Prostate gland (tissue), 2 donors: ENCODE data around the gene CLCF1. TPM values are rescaled to one million over a fixed set of nuclear protein-coding genes. Genes with fewer than 3 reads are reported as not detected.

Experiments used
- DNase-seq: peaks from one replicate; pipeline ENCODE4 v3.0.0-alpha.2; 2019; ENCODE audit warnings: low spot score
- H3K27ac ChIP-seq, 2 donors: fragments of 200-600 bp; sonication (generic); 2 replicates each; pipeline ENCODE4 v1.5.1; 2017 to 2019
- H3K27me3 ChIP-seq: fragments of 200-600 bp; sonication (generic); replicated peaks from 2 replicates; pipeline ENCODE4 v1.5.1; 2019; ENCODE audit not compliant: insufficient read depth
- H3K36me3 ChIP-seq, 2 donors: fragments of 200-600 bp; sonication (generic); 1 replicate in 1 of 2; 2 replicates in 1 of 2; pipeline versions ENCODE4 v1.5.1 to v1.8.1; 2017 to 2019
- H3K4me1 ChIP-seq: fragments of 200-600 bp; sonication (generic); replicated peaks from 2 replicates; pipeline ENCODE4 v1.5.1; 2019
- H3K4me3 ChIP-seq, 2 donors: fragments of 200-600 bp; sonication (generic); 2 replicates each; pipeline ENCODE4 v1.5.1; 2017 to 2019
- H3K9me3 ChIP-seq: fragments of 200-600 bp; sonication (generic); 2 replicates; pipeline ENCODE4 v1.5.1; 2017
- CTCF ChIP-seq, 4 experiments: fragments of 200-600 bp in 2 of 4; fragments of 450-650 bp in 2 of 4; sonication (generic) in 2 of 4; IDR thresholded peaks; 1 replicate in 3 of 4; 2 replicates in 1 of 4; pipeline ENCODE4 v1.5.1; 2016 to 2019; ENCODE audit warnings: antibody characterized with exemption in 4 of 4, mild to moderate bottlenecking in 2 of 4, moderate library complexity in 2 of 4
- POLR2A ChIP-seq: fragments of 450-650 bp; IDR thresholded peaks from one replicate; pipeline ENCODE4 v1.6.1; 2016; ENCODE audit warnings: antibody characterized with exemption, mild to moderate bottlenecking
- POLR2AphosphoS5 ChIP-seq: sonication (generic); formaldehyde crosslinking; IDR thresholded peaks from one replicate; pipeline ENCODE4 v1.6.1; 2017; ENCODE audit warnings: antibody characterized with exemption
- WGBS: methylation state at CpG from one replicate; pipeline ENCODE4 v1.1.5; 2018; 5-methylcytosine and 5-hydroxymethylcytosine counted together
- intact Hi-C: fragments of 100-400 bp; cut with DNase I; formaldehyde crosslinking; loops from one replicate; pipeline ENCODE4 v1.14.2; 2022
- total RNA-seq, 2 donors: library from RNA; depleted of rRNA; stranded (reverse); fragments of >200 nt; gene quantifications; one replicate each; pipeline ENCODE4 v1.1.0, GENCODE V29; 2016

CLCF1 gene
- 1 to 10 TPM; 2.5 to 2.6 TPM for total RNA-seq

GRCh38 chr11:67372993-67373647, at the start of gene CLCF1:
Gene CLCF1 (minus strand): TSS chr11:67373598. CDS start chr11:67373539, 59 bp downstream.
- under 1% methylated on average over 37 of the region's 76 CpGs for WGBS
- peak within 1 kb of the TSS; percentile 86 to 89 for H3K27ac ChIP-seq
- H3K4me3 ChIP-seq: peak within 1 kb of the TSS; percentile 70 to 81
- intact Hi-C loops: no loop called here
- no peaks in the 10 kb centered on the region for H3K9me3 ChIP-seq
- TF ChIP-seq CTCF (IDR thresholded peaks at IDR 0.05) (peak in 2 of 4 experiments; percentile 5 to 14), POLR2A (no peak)
- no peak for DNase-seq
- no peaks in the 10 kb centered on the region for H3K36me3 ChIP-seq
- no peaks in the 10 kb centered on the region for H3K27me3 ChIP-seq
- peaks cover 19% of the 10 kb centered on the region for H3K4me1 ChIP-seq

GRCh38 chr11:67422891-67423290, 49.5 kb upstream of the CLCF1 start:
- WGBS: 66% methylated on average over 6 of the region's 6 CpGs

GRCh38 chr11:67421430-67422031, 48.1 kb upstream of the CLCF1 start:
- Histone ChIP-seq H3K9me3 (no peaks in the 10 kb centered on the region), H3K36me3 (no peaks in the 10 kb centered on the region), H3K4me3 (peak overlapping the region; percentile 56 to 70), H3K27me3 (no peaks in the 10 kb centered on the region), H3K4me1 (peaks cover 9% of the 10 kb centered on the region), H3K27ac (peak overlapping the region; percentile 87 to 91)
- intact Hi-C loops: no loop called here
- TF ChIP-seq POLR2A (no peak), POLR2AphosphoS5 (no peak)
- WGBS: 73% methylated on average over 22 of the region's 22 CpGs
- no peak for DNase-seq

More at GRCh38 chr11:67422891-67423290, 49.5 kb upstream of the CLCF1 start:
- peaks cover 7% of the 10 kb centered on the region for H3K4me1 ChIP-seq
- H3K27ac ChIP-seq: no peak overlapping the region
- H3K36me3 ChIP-seq: no peaks in the 10 kb centered on the region
- no peaks in the 10 kb centered on the region for H3K27me3 ChIP-seq
- no peak overlapping the region for H3K4me3 ChIP-seq
- intact Hi-C loops: no loop called here
- TF ChIP-seq CTCF (IDR thresholded peaks at IDR 0.05): no peak
- no peak for TF ChIP-seq POLR2AphosphoS5
- no peak for TF ChIP-seq POLR2A
- DNase-seq: no peak
- no peaks in the 10 kb centered on the region for H3K9me3 ChIP-seq

- Histone ChIP-seq H3K27me3 (no peaks in the 10 kb centered on the region), H3K27ac (peak overlapping the region; percentile 87 to 91), H3K9me3 (no peaks in the 10 kb centered on the region), H3K4me3 (peak overlapping the region; percentile 56 to 70), H3K4me1 (peaks cover 11% of the 10 kb centered on the region), H3K36me3 (no peaks in the 10 kb centered on the region)
- WGBS: 2% methylated on average over 64 of the region's 97 CpGs
- peak; percentile 96 for DNase-seq
- TF ChIP-seq CTCF (IDR thresholded peaks at IDR 0.05) (peak in 2 of 4 experiments; percentile 34 to 40), POLR2A (peak; percentile 83), POLR2AphosphoS5 (peak; percentile 62)
- intact Hi-C loops: no loop called here
Observed at GRCh38 chr11:67420646-67421429, 47.4 kb upstream of the CLCF1 start.

- Histone ChIP-seq H3K4me1 (peaks cover 11% of the 10 kb centered on the region), H3K9me3 (no peaks in the 10 kb centered on the region), H3K27me3 (no peaks in the 10 kb centered on the region), H3K27ac (peak overlapping the region; percentile 87 to 91), H3K4me3 (peak overlapping the region; percentile 56 to 70), H3K36me3 (no peaks in the 10 kb centered on the region)
- TF ChIP-seq CTCF (IDR thresholded peaks at IDR 0.05) (no peak), POLR2A (no peak), POLR2AphosphoS5 (no peak)
- 35% methylated on average over 15 of the region's 15 CpGs for WGBS
- intact Hi-C loops: no loop called here
- DNase-seq: no peak
Observed at GRCh38 chr11:67420147-67420645, 46.8 kb upstream of the CLCF1 start.
